Measurements from ENCODE around the gene RC3H2. TPM values are rescaled to one million over a fixed set of nuclear protein-coding genes. Genes with fewer than 3 reads are reported as not detected.

RC3H2 gene, protein sequence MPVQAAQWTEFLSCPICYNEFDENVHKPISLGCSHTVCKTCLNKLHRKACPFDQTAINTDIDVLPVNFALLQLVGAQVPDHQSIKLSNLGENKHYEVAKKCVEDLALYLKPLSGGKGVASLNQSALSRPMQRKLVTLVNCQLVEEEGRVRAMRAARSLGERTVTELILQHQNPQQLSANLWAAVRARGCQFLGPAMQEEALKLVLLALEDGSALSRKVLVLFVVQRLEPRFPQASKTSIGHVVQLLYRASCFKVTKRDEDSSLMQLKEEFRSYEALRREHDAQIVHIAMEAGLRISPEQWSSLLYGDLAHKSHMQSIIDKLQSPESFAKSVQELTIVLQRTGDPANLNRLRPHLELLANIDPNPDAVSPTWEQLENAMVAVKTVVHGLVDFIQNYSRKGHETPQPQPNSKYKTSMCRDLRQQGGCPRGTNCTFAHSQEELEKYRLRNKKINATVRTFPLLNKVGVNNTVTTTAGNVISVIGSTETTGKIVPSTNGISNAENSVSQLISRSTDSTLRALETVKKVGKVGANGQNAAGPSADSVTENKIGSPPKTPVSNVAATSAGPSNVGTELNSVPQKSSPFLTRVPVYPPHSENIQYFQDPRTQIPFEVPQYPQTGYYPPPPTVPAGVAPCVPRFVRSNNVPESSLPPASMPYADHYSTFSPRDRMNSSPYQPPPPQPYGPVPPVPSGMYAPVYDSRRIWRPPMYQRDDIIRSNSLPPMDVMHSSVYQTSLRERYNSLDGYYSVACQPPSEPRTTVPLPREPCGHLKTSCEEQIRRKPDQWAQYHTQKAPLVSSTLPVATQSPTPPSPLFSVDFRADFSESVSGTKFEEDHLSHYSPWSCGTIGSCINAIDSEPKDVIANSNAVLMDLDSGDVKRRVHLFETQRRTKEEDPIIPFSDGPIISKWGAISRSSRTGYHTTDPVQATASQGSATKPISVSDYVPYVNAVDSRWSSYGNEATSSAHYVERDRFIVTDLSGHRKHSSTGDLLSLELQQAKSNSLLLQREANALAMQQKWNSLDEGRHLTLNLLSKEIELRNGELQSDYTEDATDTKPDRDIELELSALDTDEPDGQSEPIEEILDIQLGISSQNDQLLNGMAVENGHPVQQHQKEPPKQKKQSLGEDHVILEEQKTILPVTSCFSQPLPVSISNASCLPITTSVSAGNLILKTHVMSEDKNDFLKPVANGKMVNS
- 6.3 TPM for polyA plus RNA-seq (2012; ENCODE audit: insufficient read length, low read depth)

DNA sequence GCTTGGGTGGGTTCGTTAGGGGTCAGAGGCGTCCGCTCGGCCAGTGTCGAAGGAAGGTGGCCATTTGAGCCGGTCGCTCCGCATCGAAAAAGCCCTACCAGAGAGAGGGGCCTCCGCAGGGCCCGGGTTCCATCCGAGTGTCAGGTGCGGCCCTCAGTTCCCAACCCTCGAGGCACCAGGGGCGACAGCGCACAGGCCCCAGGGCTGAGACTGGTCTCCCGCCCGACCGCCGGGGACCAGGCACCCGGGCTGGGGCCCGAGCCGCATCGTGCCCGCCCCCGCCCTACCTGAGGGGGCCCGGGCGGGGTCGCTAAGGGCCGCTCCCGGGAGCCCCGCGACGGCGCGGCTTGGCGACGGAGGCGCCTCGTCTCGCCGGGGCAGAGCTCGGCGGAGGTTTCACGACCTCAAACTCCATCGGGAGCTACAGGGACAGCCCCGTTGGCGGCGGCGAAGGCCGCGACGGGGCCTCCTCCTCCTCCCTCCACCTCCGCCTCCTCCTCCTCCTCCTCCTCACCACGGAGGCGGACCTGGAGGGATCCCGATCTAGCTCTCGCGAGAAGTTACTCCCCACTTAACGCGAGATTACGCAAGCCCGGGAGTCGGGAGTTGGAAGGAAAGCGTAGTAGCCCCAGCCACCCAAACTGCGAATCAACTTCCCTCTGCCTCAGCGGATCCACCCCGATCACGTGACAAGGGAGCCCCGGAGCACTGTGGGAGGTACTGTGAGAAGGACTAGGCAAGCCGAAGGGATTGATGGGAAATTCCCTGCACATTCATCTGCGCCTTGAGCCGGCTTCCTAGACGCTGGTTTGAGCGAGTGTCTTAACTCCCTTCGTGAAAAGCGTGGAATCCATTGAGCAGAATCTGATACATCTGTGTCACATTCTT is at the start of gene RC3H2:
RC3H2 (minus strand) TSS at position 537 of the 888 bp plus-strand sequence. CDS start 7,850 bp downstream, outside the sequence.
- TF ChIP-seq TAF1 (IDR thresholded peaks at IDR 0.05; ENCODE audit: borderline replicate concordance, insufficient read depth, low read length) (peak; percentile 55; the same call in 1 of the 2 replicates), SIN3A (IDR thresholded peaks at IDR 0.05; ENCODE audit: borderline replicate concordance, insufficient read depth, low read length) (peak; percentile 10; the same call in 1 of the 2 replicates), POLR2AphosphoS5 (IDR thresholded peaks at IDR 0.05; ENCODE audit: low read depth, low read length) (peak; percentile 85), FOXP2 (optimal IDR thresholded peaks at IDR 0.05; ENCODE audit: borderline replicate concordance, extremely low read depth, extremely low read length, insufficient read depth) (no peak)
- TF ChIP-seq, protein P1, sequence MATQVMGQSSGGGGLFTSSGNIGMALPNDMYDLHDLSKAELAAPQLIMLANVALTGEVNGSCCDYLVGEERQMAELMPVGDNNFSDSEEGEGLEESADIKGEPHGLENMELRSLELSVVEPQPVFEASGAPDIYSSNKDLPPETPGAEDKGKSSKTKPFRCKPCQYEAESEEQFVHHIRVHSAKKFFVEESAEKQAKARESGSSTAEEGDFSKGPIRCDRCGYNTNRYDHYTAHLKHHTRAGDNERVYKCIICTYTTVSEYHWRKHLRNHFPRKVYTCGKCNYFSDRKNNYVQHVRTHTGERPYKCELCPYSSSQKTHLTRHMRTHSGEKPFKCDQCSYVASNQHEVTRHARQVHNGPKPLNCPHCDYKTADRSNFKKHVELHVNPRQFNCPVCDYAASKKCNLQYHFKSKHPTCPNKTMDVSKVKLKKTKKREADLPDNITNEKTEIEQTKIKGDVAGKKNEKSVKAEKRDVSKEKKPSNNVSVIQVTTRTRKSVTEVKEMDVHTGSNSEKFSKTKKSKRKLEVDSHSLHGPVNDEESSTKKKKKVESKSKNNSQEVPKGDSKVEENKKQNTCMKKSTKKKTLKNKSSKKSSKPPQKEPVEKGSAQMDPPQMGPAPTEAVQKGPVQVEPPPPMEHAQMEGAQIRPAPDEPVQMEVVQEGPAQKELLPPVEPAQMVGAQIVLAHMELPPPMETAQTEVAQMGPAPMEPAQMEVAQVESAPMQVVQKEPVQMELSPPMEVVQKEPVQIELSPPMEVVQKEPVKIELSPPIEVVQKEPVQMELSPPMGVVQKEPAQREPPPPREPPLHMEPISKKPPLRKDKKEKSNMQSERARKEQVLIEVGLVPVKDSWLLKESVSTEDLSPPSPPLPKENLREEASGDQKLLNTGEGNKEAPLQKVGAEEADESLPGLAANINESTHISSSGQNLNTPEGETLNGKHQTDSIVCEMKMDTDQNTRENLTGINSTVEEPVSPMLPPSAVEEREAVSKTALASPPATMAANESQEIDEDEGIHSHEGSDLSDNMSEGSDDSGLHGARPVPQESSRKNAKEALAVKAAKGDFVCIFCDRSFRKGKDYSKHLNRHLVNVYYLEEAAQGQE (IDR thresholded peaks at IDR 0.05; ENCODE audit: insufficient read depth in 1 of 2, low read depth in 2 of 2, low read length in 2 of 2) = no peak

DNA sequence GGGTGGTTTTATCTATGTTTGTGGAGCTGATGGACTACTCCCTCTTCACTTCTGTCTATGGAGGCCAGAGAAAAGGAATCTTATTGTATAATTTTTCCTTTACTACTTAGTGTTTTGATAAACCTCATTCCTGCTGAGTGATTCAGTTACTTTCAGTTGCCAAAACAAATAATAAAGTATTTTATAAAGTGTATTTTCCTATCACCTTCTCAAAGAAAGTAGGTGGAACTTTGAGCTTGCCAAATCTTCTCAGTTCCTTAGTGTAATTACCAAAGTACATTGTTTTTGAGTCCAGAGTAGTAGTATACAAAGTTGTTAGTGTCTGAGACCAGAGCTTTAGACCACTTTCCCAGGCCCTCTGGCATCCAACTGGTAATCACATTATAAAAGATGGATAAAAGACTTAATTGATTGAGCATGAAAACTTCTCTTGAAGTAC is 49.1 kb upstream of the RC3H2 start:
- no peak for TF ChIP-seq TAF1 (IDR thresholded peaks at IDR 0.05; ENCODE audit: borderline replicate concordance, insufficient read depth, low read length)
- TF ChIP-seq FOXP2 (optimal IDR thresholded peaks at IDR 0.05; ENCODE audit: borderline replicate concordance, extremely low read depth, extremely low read length, insufficient read depth) = no peak
- TF ChIP-seq SIN3A (IDR thresholded peaks at IDR 0.05; ENCODE audit: borderline replicate concordance, insufficient read depth, low read length) = no peak
- TF ChIP-seq, protein P1 (IDR thresholded peaks at IDR 0.05; ENCODE audit: insufficient read depth in 1 of 2, low read depth in 2 of 2, low read length in 2 of 2) = no peak
- no peak for TF ChIP-seq POLR2AphosphoS5 (IDR thresholded peaks at IDR 0.05; ENCODE audit: low read depth, low read length)

DNA sequence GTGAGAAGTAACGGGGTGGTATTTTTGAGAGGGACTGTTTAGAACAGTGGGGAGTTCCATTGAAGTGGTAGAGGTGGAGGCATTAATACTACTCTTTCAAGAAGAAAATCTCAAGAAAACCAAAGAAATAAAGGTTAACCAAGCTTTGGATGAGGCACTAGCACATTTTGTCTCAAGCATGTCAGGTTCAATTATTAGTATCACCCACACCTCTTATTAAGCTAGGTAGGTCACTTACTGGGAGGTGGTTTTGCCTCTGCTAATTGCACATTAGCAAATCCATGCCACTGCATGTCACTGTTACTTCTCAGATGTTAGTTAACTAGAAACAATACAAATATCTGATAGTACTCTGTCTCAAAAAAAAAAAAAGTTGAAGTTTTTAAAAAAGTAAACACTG is 45.9 kb upstream of the RC3H2 start:
- TF ChIP-seq, protein P1 (IDR thresholded peaks at IDR 0.05; ENCODE audit: insufficient read depth in 1 of 2, low read depth in 2 of 2, low read length in 2 of 2) = no peak
- TF ChIP-seq SIN3A (IDR thresholded peaks at IDR 0.05; ENCODE audit: borderline replicate concordance, insufficient read depth, low read length) (no peak), TAF1 (IDR thresholded peaks at IDR 0.05; ENCODE audit: borderline replicate concordance, insufficient read depth, low read length) (no peak), POLR2AphosphoS5 (IDR thresholded peaks at IDR 0.05; ENCODE audit: low read depth, low read length) (no peak), FOXP2 (optimal IDR thresholded peaks at IDR 0.05; ENCODE audit: borderline replicate concordance, extremely low read depth, extremely low read length, insufficient read depth) (no peak)

DNA sequence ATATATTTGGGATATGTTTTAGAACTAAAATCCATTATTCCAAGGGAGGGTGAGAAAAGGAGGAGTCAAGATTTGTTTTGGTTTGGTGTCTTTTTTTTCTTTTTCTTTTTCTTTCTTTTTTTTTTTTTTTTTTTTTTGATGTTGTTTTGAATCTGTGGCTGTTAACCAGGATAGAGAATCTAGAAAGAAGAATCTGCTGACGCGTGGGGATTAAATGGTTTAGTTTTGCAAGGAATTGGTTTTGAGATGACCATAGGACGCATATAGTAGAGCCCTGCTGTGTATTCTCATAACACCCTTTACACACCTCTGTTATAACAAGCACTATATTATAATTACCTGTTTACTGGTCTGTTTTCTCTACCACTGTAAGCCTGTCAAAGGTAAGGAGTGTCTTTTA is 45.1 kb upstream of the RC3H2 start:
- TF ChIP-seq FOXP2 (optimal IDR thresholded peaks at IDR 0.05; ENCODE audit: borderline replicate concordance, extremely low read depth, extremely low read length, insufficient read depth) (no peak), SIN3A (IDR thresholded peaks at IDR 0.05; ENCODE audit: borderline replicate concordance, insufficient read depth, low read length) (no peak), TAF1 (IDR thresholded peaks at IDR 0.05; ENCODE audit: borderline replicate concordance, insufficient read depth, low read length) (no peak), POLR2AphosphoS5 (IDR thresholded peaks at IDR 0.05; ENCODE audit: low read depth, low read length) (no peak)
- TF ChIP-seq, protein P1 (IDR thresholded peaks at IDR 0.05; ENCODE audit: insufficient read depth in 1 of 2, low read depth in 2 of 2, low read length in 2 of 2) = no peak
